HG03439 (cell line): ENCODE measurements around the gene GCG.

Experiments
- ATAC-seq: cut with Tn5 transposase; IDR thresholded peaks from one replicate; pipeline ENCODE4 v1.9.1; 2021; ENCODE audit warnings: mild to moderate bottlenecking, moderate library complexity; ENCODE audit not compliant: unreplicated experiment

The GCG gene

DNA sequence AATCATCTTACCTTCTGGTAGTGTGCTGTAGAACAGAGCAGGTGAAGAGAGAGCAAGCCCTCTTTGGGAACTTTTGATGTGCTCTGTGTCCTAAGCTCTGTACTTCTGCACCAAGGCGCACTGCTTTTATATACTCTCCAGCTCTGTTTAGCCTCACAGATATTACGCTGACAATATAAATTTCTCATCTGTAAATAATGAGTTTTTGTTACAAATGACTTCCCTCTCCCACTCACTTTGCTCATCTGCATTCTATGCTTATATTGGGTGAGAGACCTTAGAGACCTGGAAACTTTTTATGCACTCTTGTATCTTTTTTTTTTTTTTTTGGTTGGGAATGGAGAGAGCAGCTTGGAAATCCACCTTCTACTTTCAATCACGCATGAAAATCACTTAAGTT, at the start of gene GCG:
TSS of gene GCG (minus strand) at position 101 of the 400 bp plus-strand sequence. CDS start 3,069 bp downstream, outside the sequence.
- no peak for ATAC-seq

DNA sequence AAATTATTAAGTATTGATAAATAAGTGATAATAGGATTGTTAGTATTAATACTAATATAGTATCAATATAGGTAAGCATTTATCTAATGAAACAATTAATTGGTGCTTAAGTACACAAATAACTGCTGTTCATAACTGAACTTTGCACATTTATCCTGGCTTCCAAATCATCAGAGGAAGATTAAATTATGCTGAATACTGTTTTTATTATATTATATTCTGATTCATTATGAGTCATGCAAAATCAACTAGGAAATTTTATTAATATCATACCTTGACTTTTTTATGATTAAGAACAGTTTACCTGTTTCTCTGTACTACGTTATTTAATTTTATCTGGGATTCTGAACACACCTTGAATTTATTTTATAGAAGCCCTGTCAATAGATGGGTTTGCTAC, 48.6 kb upstream of the GCG start:
- ATAC-seq, result no peak

- no peak for ATAC-seq
Measured at GRCh38 chr2:162199913-162200312, 47.9 kb upstream of the GCG start.

DNA sequence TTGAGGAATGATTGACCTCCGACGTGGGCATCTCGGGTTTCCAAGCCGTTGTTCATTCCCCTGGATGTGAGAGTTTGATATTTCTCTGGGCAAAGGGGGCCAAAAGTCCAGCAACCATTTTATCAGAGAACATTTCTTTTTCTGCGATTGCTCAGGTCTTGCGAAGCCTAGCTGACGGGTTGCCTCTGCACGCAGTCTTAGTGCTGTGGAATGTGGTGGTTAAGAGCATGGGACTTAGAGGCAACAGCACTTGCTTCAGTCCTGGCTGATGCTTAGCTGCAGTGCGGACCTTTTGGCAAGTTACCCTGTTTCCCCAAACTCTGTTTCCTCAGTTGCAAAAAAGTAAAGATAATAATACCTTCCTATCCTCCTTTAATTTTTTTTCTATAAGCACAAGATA, 46.2 kb upstream of the GCG start:
- no peak for ATAC-seq

GRCh38 chr2:162197069-162197825, 45.2 kb upstream of the GCG start:
- no peak for ATAC-seq

GRCh38 chr2:162196638-162197037, 44.6 kb upstream of the GCG start:
- no peak for ATAC-seq

GRCh38 chr2:162188451-162188850, 36.4 kb upstream of the GCG start:
- ATAC-seq, result no peak

GRCh38 chr2:162185541-162186232, 33.6 kb upstream of the GCG start:
- ATAC-seq, result no peak

DNA sequence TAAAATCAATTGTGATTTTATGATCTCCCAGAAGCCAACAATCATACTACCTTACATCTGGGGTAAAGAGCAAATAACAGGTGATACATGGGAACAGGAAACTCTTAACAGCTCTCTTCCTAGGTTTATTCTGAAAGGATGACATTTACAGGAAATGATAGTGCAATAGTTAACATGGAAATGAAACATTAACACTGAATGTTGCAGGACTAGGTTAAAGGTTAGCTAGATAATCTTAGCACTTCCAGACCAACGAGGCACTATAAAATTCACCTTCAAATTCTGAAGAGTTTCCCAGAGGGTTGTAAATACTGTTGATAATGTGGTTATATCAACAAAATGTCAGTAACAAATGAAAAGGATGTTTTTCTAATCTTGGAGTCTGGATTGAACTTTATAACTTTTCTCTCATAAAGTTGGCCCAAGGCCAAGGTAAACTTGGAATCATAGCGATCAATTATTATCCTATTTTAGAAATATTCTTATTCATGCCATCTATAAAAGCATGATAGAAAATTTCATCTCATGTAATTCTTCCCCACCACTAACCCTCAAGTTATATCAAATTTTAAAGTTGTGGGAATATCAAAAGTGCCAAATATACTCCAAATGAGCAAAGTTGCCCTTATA, 32.9 kb upstream of the GCG start:
- ATAC-seq, result no peak

- no peak for ATAC-seq
Measured at GRCh38 chr2:162184359-162184758, 32.3 kb upstream of the GCG start.

DNA sequence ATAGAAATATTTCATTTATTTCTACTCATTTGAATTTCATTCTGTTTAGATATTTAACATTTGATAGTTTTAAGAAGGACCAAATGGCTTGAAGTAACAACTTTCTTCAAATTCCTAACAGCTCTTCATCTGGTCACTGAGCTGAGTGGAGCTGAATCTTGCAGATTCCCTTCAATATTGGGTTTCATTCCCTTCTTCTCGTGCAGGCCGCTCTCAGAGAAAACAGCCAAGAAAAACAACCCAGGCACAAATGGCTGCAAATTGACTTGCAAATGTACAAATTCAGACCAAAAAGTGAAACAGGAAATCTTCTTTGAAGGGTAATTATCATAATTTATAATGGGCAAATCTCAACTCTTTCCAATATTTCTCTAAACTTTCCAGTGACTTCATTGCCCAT, 30.3 kb upstream of the GCG start:
- ATAC-seq, result no peak

- no peak for ATAC-seq
Measured at GRCh38 chr2:162177301-162177700, 25.3 kb upstream of the GCG start.

DNA sequence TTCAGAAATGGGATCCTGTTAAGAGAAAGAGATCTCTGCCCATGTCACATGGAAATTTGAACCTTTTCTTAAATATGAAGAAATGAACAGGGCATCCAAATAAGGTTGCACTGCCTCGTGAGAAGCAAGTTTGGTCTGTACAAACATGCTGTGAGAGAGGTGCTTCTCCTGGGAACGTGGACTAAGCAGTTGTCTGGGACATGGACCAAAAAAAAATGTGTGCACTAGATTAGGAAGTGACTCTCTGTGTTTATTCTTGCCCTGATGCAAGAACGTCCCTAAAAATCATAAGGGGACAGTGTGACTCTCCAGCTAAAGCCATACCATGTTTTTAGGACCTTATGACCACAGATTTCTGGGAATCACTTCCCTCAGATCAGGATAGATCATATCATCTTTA, 23.7 kb upstream of the GCG start:
- ATAC-seq, result no peak

DNA sequence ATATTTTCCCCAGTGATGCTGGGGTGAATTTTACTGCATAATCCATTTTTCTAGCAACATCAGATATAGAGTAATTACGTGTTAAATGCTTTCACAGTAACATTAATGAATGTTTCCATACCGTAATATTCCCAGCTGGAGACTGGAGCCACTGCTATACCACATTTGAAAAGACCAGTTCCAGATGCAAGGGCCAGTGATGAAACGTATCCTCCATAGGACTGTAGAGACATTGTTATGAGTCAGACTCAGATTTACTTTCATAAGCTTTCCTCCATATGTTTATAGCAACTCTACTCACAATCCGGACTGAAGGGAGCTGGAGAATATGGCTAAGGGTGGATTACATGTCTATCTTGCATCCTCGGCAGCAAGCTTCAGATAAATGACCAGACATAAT, 22.7 kb upstream of the GCG start:
- ATAC-seq, result no peak

DNA sequence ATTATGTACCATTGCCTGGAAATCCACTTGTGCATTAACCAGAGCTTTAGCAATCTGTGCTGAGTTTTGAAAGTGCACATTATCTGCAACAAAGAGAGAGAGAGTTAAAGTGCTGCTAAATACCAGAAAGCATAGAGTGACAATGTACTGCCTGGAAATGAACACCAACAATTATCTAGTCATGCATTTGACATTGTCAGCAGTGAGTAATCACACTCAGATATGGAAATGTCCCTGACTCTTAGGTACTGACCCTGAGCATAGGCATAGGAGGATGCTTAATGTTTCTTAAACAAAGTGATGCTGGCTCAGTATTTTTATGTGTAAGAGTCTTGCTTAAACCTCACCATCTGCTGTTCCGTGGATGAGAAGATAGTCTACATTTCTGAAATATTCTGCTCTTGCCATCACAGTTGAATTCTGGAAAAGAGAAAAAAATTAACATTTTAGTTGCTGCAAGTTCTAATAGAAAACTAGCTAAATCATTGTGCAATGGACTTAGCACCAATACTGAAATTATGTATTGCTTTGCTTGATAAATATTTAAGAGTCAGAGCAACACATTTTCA, 20.8 kb upstream of the GCG start:
- no peak for ATAC-seq

DNA sequence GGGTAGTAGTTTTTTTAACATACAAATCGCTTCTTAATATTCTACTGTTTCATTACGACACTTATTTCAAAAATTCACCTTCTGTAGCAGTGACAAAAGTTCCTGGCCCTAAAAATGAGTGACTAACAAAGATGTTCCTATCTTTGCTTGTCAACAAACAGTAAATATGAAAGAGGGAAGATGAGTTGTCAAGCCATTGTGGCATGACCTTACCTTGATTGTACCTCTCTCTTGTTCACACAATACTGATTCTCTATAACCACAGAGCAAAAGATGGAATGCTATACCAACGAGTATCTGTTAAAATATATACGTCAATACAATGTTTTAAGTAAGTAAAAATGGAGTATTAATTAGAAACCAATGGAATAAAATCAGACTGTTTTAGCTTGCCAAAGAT, 14.7 kb upstream of the GCG start:
- no peak for ATAC-seq

DNA sequence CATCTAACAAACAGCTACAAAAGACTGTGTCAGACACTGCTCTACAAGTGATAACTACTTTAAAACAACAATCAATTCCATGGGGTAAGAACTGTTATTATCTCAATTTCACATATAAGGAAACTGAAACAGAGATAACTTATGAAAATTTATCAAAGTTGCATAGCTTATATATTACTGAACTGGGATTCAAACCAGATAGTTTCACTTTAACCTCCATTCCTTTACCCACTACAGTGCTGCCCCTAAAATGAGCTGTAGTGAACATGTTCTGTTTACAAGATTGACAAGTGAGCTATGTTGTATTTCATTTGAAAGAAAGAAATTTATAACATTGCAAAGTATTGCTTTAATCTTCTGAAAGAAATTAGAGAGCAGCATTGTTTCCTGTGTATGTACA, 14.1 kb upstream of the GCG start:
- ATAC-seq, result no peak

GRCh38 chr2:162164802-162165201, 12.8 kb upstream of the GCG start:
- ATAC-seq, result no peak

GRCh38 chr2:162159446-162159845, 7.4 kb upstream of the GCG start:
- ATAC-seq, result no peak

DNA sequence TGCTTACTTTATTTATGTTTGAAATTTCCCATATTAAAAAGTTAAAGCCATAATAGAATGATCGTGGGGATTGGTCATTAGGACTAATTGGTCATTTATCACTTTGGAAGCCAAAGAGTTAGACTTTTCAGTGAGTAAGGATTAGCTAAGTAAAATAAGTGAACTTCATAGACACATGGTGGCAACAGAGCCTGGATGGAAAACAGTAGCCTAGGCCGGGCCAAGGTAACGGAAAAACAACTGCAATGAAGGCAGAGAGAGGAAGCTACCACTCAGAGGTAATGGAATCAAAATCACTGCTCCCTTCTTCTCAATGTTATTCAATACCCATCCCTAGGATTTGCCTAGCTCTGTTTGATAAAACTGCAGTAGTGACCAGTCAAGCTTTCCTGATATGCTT, 4.1 kb upstream of the GCG start:
- no peak for ATAC-seq

DNA sequence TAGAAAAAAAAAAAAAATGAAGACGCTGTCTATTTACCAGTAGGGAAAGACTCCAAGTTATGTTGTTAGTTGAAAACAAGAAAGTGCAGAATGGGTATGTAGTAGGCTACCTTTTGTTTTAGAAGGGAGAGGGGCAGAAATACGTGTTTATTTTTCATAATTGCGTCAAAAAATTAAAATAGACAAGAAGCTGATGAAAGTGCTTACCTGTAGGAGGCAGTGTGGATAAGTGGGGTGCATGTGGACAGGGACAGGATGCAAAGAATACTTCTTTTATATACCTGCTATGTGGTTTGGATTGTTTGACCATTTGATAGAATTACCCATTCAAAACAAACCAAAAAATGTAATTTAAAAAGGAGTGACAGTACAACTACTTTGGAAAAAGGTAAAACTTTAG, 3.0 kb upstream of the GCG start:
- no peak for ATAC-seq
